SJCRH30 (cell line): ENCODE data around the gene SYNRG. TPM values are rescaled to one million over a fixed set of nuclear protein-coding genes. Genes with fewer than 3 reads are reported as not detected.
A peak's percentile ranks its signal among the peaks of the same experiment; 100 is the strongest.

Experiments
- DNase-seq, 2 experiments: peaks; one replicate each; pipeline ENCODE4 v3.0.0-alpha.2; 2015 to 2020
- H3K27ac ChIP-seq: fragments of 250-450 bp; sonication (Bioruptor Pico); 2 replicates; pipeline ENCODE4 v1.5.1; 2020; ENCODE audit warnings: mild to moderate bottlenecking, moderate library complexity
- H3K27me3 ChIP-seq: fragments of 250-450 bp; sonication (Bioruptor Pico); 2 replicates; pipeline ENCODE4 v1.5.1; 2020; ENCODE audit warnings: mild to moderate bottlenecking, moderate library complexity
- H3K36me3 ChIP-seq: fragments of 250-450 bp; sonication (Bioruptor Pico); 2 replicates; pipeline ENCODE4 v1.5.1; 2020; ENCODE audit warnings: mild to moderate bottlenecking, moderate library complexity
- H3K4me1 ChIP-seq: fragments of 250-450 bp; sonication (Bioruptor Pico); 2 replicates; pipeline ENCODE4 v1.5.1; 2020; ENCODE audit warnings: mild to moderate bottlenecking, moderate library complexity
- H3K4me3 ChIP-seq: fragments of 250-450 bp; sonication (Bioruptor Pico); 2 replicates; pipeline ENCODE4 v1.5.1; 2020; ENCODE audit warnings: mild to moderate bottlenecking, moderate library complexity
- H3K9me3 ChIP-seq: fragments of 250-450 bp; sonication (Bioruptor Pico); replicated peaks from 2 replicates; pipeline ENCODE4 v1.5.1; 2020; ENCODE audit warnings: mild to moderate bottlenecking, moderate library complexity
- total RNA-seq: library from RNA; depleted of rRNA; stranded (reverse); fragments of >200 nt; shearing (Covaris generic); gene quantifications from 2 replicates; pipeline ENCODE4 v1.2.3, GENCODE V29; 2014

SYNRG gene
- total RNA-seq, 1 experiment from 2014 or later, result 16.5 TPM

DNA sequence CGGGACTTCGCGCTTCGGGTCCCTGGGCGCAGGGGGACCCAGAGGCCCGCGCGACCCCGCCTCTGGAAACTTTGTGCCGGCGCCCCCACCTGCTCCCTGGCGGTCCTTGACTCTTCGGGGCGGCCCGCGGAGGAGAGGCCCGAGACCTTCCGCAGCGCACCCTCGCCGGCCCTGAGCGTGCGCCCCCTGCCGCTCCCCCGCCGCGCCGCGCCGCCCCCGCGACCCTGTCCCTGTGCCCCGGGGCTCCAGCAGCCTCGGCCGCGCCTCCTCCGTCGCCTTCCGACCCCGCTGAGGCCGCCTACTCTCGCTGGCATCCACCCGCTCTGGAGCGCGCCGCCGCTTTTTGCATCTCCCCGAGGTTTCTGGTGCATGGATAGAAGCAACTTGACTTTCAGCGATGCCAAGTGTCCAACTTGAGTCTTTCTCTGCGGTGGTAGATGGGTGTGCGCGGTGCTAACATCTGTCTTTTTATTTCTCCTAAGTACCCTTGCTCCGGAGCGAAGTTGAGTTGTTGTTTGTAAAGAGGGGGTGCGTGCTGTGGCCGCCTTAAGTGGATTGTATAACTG is 119.1 kb downstream of the SYNRG start:
- peak overlapping the region; percentile 67 for H3K4me3 ChIP-seq
- no peaks in the 10 kb centered on the region for H3K27me3 ChIP-seq
- peaks cover 9% of the 10 kb centered on the region for H3K4me1 ChIP-seq
- H3K27ac ChIP-seq, result no peak overlapping the region
- DNase-seq, result peak; percentile 80 to 81
- H3K9me3 ChIP-seq, result no peaks in the 10 kb centered on the region
- no peaks in the 10 kb centered on the region for H3K36me3 ChIP-seq

- Histone ChIP-seq H3K27ac (peak within 1 kb of the TSS; percentile 29; the same call in 1 of the 2 replicates), H3K4me3 (peak within 1 kb of the TSS; percentile 75), H3K4me1 (peaks cover 9% of the 10 kb centered on the region), H3K36me3 (no peaks in the 10 kb centered on the region), H3K27me3 (no peaks in the 10 kb centered on the region), H3K9me3 (no peaks in the 10 kb centered on the region)
- DNase-seq, result peak; percentile 80 to 90
These were observed 119.8 kb downstream of the SYNRG start, which contains the start of gene DUSP14 for GRCh38 chr17:37489197-37490001. DUSP14 (plus strand) TSS chr17:37489891; CDS start chr17:37512273, 22,382 bp downstream.

GRCh38 chr17:37488607-37489196 is 120.5 kb downstream of the SYNRG start:
- Histone ChIP-seq H3K27me3 (no peaks in the 10 kb centered on the region), H3K27ac (peak overlapping the region; percentile 15; the same call in 1 of the 2 replicates), H3K4me1 (peaks cover 11% of the 10 kb centered on the region), H3K9me3 (no peaks in the 10 kb centered on the region), H3K36me3 (no peaks in the 10 kb centered on the region), H3K4me3 (peak overlapping the region; percentile 75)
- DNase-seq, result peak; percentile 55 to 65

DNA sequence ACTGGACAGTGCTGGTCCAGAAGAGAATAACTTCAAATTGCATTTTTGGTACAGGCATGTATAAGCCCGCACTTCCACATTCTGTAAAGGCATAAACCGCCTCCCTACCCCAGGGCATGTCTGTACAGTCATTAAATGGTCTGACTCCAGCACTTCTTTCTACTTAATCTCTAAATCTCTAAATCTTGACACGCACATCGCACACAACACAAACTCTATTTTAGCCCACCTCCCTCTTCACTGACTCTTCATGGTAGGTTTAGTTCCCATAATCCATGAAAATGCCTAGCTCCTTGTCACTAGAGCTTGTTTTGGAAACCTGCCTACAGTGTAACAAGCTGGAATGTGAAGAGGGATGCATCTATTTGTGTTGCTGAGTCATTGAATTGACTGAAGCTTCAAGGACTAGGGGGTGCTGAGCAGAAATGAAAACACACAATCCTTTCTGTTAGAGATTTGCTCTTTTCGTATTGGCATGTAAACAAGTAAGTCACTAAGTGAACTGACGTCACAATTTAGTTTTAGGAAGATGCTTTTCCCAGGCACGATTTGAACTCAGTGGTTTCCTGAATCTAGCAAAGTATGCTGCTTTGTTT is 121.1 kb downstream of the SYNRG start:
- Histone ChIP-seq H3K4me1 (peaks cover 17% of the 10 kb centered on the region), H3K27ac (peak overlapping the region; percentile 15; the same call in 1 of the 2 replicates), H3K9me3 (no peaks in the 10 kb centered on the region), H3K36me3 (no peaks in the 10 kb centered on the region), H3K27me3 (no peaks in the 10 kb centered on the region), H3K4me3 (peak overlapping the region; percentile 75)
- DNase-seq, result peak; percentile 60 to 80

DNA sequence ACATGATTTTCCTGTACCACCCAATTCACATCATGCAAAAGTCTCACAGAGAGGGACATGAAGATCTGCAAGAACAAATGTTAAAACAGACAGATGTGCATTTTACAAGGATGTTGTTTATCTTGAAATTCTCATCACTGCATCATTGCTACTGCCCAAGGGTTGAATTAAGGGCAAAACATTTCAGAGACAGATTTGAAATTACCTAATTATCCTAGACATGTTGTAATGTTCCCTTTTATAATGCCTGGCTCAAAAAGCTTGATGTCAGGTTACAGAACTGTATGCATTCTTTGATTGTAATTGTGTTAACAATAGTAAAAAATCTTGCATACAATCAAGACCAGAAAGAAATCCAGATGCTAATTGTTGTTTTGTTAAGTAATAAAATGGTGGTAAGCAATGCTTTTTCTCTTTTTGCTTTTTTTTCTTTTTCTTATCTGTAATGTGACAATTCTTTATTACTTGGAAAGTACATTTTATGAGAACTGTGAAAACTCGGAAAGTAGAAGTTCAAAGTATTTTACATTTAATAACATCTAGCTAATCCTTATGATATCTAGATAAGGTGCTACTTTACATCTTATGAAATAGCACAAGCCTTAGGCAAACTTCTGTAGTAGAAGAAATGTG is 123.2 kb downstream of the SYNRG start:
- H3K27me3 ChIP-seq, result no peaks in the 10 kb centered on the region
- no peak for DNase-seq
- H3K9me3 ChIP-seq, result no peaks in the 10 kb centered on the region
- H3K36me3 ChIP-seq, result no peaks in the 10 kb centered on the region
- H3K4me1 ChIP-seq, result peaks cover 17% of the 10 kb centered on the region
- no peak overlapping the region for H3K27ac ChIP-seq
- no peak overlapping the region for H3K4me3 ChIP-seq

GRCh38 chr17:37483311-37484039 is 125.7 kb downstream of the SYNRG start:
- H3K27ac ChIP-seq, result peak overlapping the region; percentile 9; the same call in 1 of the 2 replicates
- no peaks in the 10 kb centered on the region for H3K27me3 ChIP-seq
- H3K4me1 ChIP-seq, result peaks cover 17% of the 10 kb centered on the region
- DNase-seq, result peak; percentile 73 to 85
- no peak overlapping the region for H3K4me3 ChIP-seq
- H3K36me3 ChIP-seq, result peaks cover 12% of the 10 kb centered on the region
- no peaks in the 10 kb centered on the region for H3K9me3 ChIP-seq

GRCh38 chr17:37481001-37481665 is 128.1 kb downstream of the SYNRG start:
- Histone ChIP-seq H3K27me3 (no peaks in the 10 kb centered on the region), H3K27ac (no peak overlapping the region), H3K9me3 (no peaks in the 10 kb centered on the region), H3K36me3 (peaks cover 25% of the 10 kb centered on the region), H3K4me1 (peaks cover 27% of the 10 kb centered on the region), H3K4me3 (no peak overlapping the region)
- no peak for DNase-seq

GRCh38 chr17:37480427-37480826 is 128.8 kb downstream of the SYNRG start:
- Histone ChIP-seq H3K36me3 (peaks cover 27% of the 10 kb centered on the region), H3K9me3 (no peaks in the 10 kb centered on the region), H3K4me3 (no peak overlapping the region), H3K4me1 (peaks cover 34% of the 10 kb centered on the region), H3K27me3 (no peaks in the 10 kb centered on the region), H3K27ac (no peak overlapping the region)
- DNase-seq, result no peak

GRCh38 chr17:37479025-37479424 is 130.2 kb downstream of the SYNRG start:
- H3K9me3 ChIP-seq, result no peaks in the 10 kb centered on the region
- H3K27ac ChIP-seq, result no peak overlapping the region
- DNase-seq, result no peak
- H3K4me3 ChIP-seq, result no peak overlapping the region
- peaks cover 36% of the 10 kb centered on the region for H3K4me1 ChIP-seq
- H3K27me3 ChIP-seq, result no peaks in the 10 kb centered on the region
- H3K36me3 ChIP-seq, result peaks cover 41% of the 10 kb centered on the region

- peaks cover 49% of the 10 kb centered on the region for H3K36me3 ChIP-seq
These were observed 131.0 kb downstream of the SYNRG start for GRCh38 chr17:37478187-37478586.

DNA sequence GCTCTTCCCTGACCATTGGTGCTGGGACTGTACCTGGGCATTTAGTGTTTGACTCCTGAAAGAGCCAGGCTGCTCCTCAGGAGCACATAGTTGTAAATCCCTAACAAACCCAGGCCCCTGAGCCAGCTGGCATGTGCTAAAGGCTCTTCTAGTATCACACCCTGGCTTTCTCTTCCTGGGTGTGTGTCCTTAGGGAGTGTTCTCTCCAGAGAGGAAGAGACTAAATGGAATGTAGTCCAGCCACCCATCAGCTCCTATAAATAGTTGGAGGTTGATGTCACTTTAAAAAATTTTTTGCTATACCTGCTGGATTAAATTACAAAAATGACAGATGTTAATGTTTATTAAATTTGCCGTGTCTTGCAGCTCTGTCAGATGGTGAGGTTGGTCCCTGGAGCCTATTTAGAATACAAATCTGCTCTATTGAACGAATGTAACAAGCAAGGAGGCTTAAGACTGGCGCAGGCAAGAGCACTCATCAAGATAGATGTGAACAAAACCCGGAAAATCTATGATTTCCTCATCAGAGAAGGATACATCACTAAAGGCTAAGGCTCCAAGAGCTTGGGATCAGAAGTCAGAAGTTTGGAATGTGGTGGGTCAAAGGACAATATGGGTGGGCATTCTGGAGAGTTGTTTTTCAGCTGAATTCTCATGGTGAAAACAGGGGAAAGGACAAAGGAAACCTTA is 132.6 kb downstream of the SYNRG start:
- peak; percentile 60 to 64 for DNase-seq
- H3K4me1 ChIP-seq, result peaks cover 23% of the 10 kb centered on the region
- no peaks in the 10 kb centered on the region for H3K9me3 ChIP-seq
- peak overlapping the region; percentile 56 for H3K27ac ChIP-seq
- H3K27me3 ChIP-seq, result no peaks in the 10 kb centered on the region
- H3K36me3 ChIP-seq, result peaks cover 61% of the 10 kb centered on the region
- no peak overlapping the region for H3K4me3 ChIP-seq

More at GRCh38 chr17:37478187-37478586, 131.0 kb downstream of the SYNRG start:
- Histone ChIP-seq H3K4me1 (peaks cover 29% of the 10 kb centered on the region), H3K27ac (no peak overlapping the region), H3K9me3 (no peaks in the 10 kb centered on the region), H3K4me3 (no peak overlapping the region), H3K27me3 (no peaks in the 10 kb centered on the region)
- DNase-seq, result no peak

- H3K9me3 ChIP-seq, result no peaks in the 10 kb centered on the region
- no peak overlapping the region for H3K4me3 ChIP-seq
- peaks cover 67% of the 10 kb centered on the region for H3K36me3 ChIP-seq
- DNase-seq, result no peak
- H3K27me3 ChIP-seq, result no peaks in the 10 kb centered on the region
- H3K4me1 ChIP-seq, result peaks cover 23% of the 10 kb centered on the region
- peak overlapping the region; percentile 56 for H3K27ac ChIP-seq
These were observed 133.3 kb downstream of the SYNRG start for GRCh38 chr17:37475731-37476420.
